GM10266 (cell line): ENCODE data around the gene TTLL7.
"Not testable (repeated sequence)": the region's sequence is repeated elsewhere in the genome, so short reads cannot be mapped to it uniquely, and the experiment has no call there.

Experiments
- DNase-seq: peaks from one replicate; pipeline ENCODE4 v3.0.0; 2012; ENCODE audit errors: extremely low spot score
- CTCF ChIP-seq: IDR thresholded peaks from 2 replicates; pipeline ENCODE4 v1.5.1; 2012; ENCODE audit warnings: mild to moderate bottlenecking, low read depth; ENCODE audit not compliant: control insufficient read depth, insufficient read depth; ENCODE audit errors: missing control alignments

TTLL7 gene

GRCh38 chr1:83996621-83997020, 2.3 kb downstream of the TTLL7 start:
- DNase-seq: no peak
- no peak for TF ChIP-seq CTCF

- TF ChIP-seq CTCF: no peak
- DNase-seq: no peak
These were observed 2.7 kb downstream of the TTLL7 start for GRCh38 chr1:83996191-83996590.

GRCh38 chr1:83995649-83996048, 3.3 kb downstream of the TTLL7 start:
- no peak for TF ChIP-seq CTCF

GRCh38 chr1:83994111-83994510, 4.8 kb downstream of the TTLL7 start:
- DNase-seq: no peak
- no peak for TF ChIP-seq CTCF

More at GRCh38 chr1:83995649-83996048, 3.3 kb downstream of the TTLL7 start:
- DNase-seq: no peak

GRCh38 chr1:83990734-83991133, 8.2 kb downstream of the TTLL7 start:
- no peak for TF ChIP-seq CTCF
- DNase-seq: no peak

- no peak for DNase-seq
- no peak for TF ChIP-seq CTCF
These were observed 13.9 kb downstream of the TTLL7 start for GRCh38 chr1:83985048-83985447.

- DNase-seq: not testable (repeated sequence)
These were observed 15.0 kb downstream of the TTLL7 start for GRCh38 chr1:83983918-83984317.

- DNase-seq: no peak
- no peak for TF ChIP-seq CTCF
These were observed 20.9 kb downstream of the TTLL7 start for GRCh38 chr1:83978056-83978455.
